ENCODE data around the gene SDCCAG8. TPM values are rescaled to one million over a fixed set of nuclear protein-coding genes. Genes with fewer than 3 reads are reported as not detected.

The SDCCAG8 gene
- total and polyA plus RNA-seq, 4 donors: 8.5 to 25.8 (median 17.5) TPM

- Histone ChIP-seq H3K27ac (ENCODE audit: low read depth in 1 of 2, low read length in 2 of 2) (no peak overlapping the region), H3K27me3 (ENCODE audit: control insufficient read depth in 4 of 4, insufficient read depth in 4 of 4, low read length in 3 of 4) (no peaks in the 10 kb centered on the region), H3K9me3 (ENCODE audit: control insufficient read depth in 4 of 4, low read length in 3 of 4) (no peaks in the 10 kb centered on the region), H3K4me3 (ENCODE audit: low read depth in 1 of 3, low read length in 3 of 3) (no peak overlapping the region), H3K9ac (ENCODE audit: low read depth in 1 of 2, low read length in 2 of 2) (no peak overlapping the region), H3K36me3 (ENCODE audit: control insufficient read depth in 4 of 4, insufficient read depth in 3 of 4, low read depth in 1 of 4, low read length in 3 of 4) (no peaks in the 10 kb centered on the region), H3K4me1 (ENCODE audit: control insufficient read depth in 4 of 4, insufficient read depth in 4 of 4, low read length in 3 of 4) (peaks cover 0 to 7% (median 2%) of the 10 kb centered on the region in 4 donors)
- no peak for DNase-seq (ENCODE audit: low spot score)
- WGBS: 91% methylated on average over 20 of the region's 20 CpGs
- no peak for TF ChIP-seq GABPA (IDR thresholded peaks at IDR 0.05 in 1 of 2, conservative IDR thresholded peaks at IDR 0.05 in 1 of 2)
- TF ChIP-seq FOXA1 (IDR thresholded peaks at IDR 0.05): no peak
- no peak for TF ChIP-seq HNF4G (IDR thresholded peaks at IDR 0.05)
- TF ChIP-seq SP1 (IDR thresholded peaks at IDR 0.05): no peak
These were observed 232.8 kb downstream of the SDCCAG8 start for GRCh38 chr1:243488459-243489157.

DNA sequence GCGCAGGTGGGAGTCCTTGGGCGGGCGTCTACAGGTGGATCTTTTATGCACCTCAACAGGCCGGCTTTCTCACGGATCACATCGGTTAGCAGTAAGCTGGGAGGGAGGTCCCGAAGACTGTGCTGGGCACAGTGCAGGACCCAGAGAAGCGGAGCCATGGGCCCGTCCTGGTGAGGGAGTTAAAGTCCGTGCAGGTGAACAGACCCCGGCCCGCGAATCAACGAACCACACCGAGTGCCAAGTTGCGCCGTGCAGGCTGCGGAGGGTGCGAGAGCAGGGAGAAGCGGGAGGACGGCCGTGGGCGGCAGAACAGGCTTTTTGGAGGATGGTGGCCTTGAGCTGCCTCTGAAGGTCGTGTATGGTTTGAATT is 233.3 kb downstream of the SDCCAG8 start:
- Histone ChIP-seq H3K4me3 (ENCODE audit: low read depth in 1 of 3, low read length in 3 of 3) (no peak overlapping the region), H3K9ac (ENCODE audit: low read depth in 1 of 2, low read length in 2 of 2) (no peak overlapping the region), H3K4me1 (ENCODE audit: control insufficient read depth in 4 of 4, insufficient read depth in 4 of 4, low read length in 3 of 4) (peaks cover 0 to 1% (median 0%) of the 10 kb centered on the region in 4 donors), H3K9me3 (ENCODE audit: control insufficient read depth in 4 of 4, low read length in 3 of 4) (no peaks in the 10 kb centered on the region), H3K27me3 (ENCODE audit: control insufficient read depth in 4 of 4, insufficient read depth in 4 of 4, low read length in 3 of 4) (no peaks in the 10 kb centered on the region), H3K36me3 (ENCODE audit: control insufficient read depth in 4 of 4, insufficient read depth in 3 of 4, low read depth in 1 of 4, low read length in 3 of 4) (no peaks in the 10 kb centered on the region), H3K27ac (ENCODE audit: low read depth in 1 of 2, low read length in 2 of 2) (no peak overlapping the region)
- no peak for TF ChIP-seq RXRA (IDR thresholded peaks at IDR 0.05)
- no peak for TF ChIP-seq HNF4G (IDR thresholded peaks at IDR 0.05)
- TF ChIP-seq NR2F2 (IDR thresholded peaks at IDR 0.05): no peak
- TF ChIP-seq YY1 (IDR thresholded peaks at IDR 0.05): no peak
- TF ChIP-seq FOXA1 (IDR thresholded peaks at IDR 0.05): no peak
- TF ChIP-seq, protein P1, sequence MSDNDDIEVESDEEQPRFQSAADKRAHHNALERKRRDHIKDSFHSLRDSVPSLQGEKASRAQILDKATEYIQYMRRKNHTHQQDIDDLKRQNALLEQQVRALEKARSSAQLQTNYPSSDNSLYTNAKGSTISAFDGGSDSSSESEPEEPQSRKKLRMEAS (IDR thresholded peaks at IDR 0.05): no peak
- TF ChIP-seq TAF1 (conservative IDR thresholded peaks at IDR 0.05): no peak
- WGBS: 97% methylated on average over 24 of the region's 24 CpGs
- DNase-seq (ENCODE audit: low spot score): no peak

DNA sequence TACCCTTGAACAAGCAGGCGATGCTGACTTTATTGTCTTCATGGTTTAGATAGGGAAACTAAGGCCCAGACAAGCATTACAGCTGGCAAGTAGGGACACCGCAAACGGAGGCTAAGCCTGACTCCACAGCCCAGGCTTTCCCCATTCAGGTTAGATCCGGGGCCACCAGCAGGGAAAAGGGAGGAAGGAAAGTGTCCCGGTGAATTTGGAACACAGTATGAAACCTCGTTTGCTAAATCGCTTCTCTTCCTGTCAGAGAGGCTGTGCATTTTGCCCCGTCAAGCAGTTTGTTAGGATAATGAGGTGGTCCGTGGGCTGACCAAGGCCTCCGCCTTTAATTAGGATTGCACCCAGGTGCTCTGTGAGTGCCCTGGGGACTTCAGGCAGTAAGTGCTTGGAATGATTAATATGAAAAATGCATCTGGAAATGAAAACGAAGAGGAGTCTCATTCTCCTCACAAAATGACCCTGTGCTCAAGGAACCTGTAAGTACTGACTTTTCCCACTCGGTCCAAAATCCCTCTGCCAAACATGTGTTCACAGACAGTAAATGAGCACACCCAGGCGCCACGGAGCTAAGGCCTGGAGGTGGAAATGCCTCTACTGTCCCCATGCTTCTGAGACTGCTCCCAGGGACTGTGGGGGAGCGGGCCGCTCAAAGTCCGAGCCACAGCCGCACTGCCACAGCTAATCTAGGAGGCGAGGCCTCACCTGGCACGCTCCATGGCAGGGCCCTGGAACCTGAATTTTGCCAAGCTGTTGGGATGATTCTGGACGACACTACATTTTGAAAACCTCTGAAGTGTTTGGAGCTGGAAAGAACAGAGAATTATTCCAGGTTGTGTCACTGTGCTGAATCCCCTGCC is 234.1 kb downstream of the SDCCAG8 start:
- Histone ChIP-seq H3K27ac (ENCODE audit: low read depth in 1 of 2, low read length in 2 of 2) (no peak overlapping the region), H3K4me1 (ENCODE audit: control insufficient read depth in 4 of 4, insufficient read depth in 4 of 4, low read length in 3 of 4) (peaks cover 0 to 2% (median 0%) of the 10 kb centered on the region in 4 donors)

More for the DNA sequence above, 234.1 kb downstream of the SDCCAG8 start:
- H3K27me3 ChIP-seq (ENCODE audit: control insufficient read depth in 4 of 4, insufficient read depth in 4 of 4, low read length in 3 of 4): no peaks in the 10 kb centered on the region
- H3K4me3 ChIP-seq (ENCODE audit: low read depth in 1 of 3, low read length in 3 of 3): no peak overlapping the region
- H3K36me3 ChIP-seq (ENCODE audit: control insufficient read depth in 4 of 4, insufficient read depth in 3 of 4, low read depth in 1 of 4, low read length in 3 of 4): no peaks in the 10 kb centered on the region
- H3K9ac ChIP-seq (ENCODE audit: low read depth in 1 of 2, low read length in 2 of 2): no peak overlapping the region
- WGBS: 91% methylated on average over 21 of the region's 21 CpGs
- no peak for TF ChIP-seq ATF3 (IDR thresholded peaks at IDR 0.05)
- TF ChIP-seq HNF4A (conservative IDR thresholded peaks at IDR 0.05): peak in 1 of 2 donors; percentile 29
- no peak for TF ChIP-seq EGR1 (IDR thresholded peaks at IDR 0.05; ENCODE audit: low read depth in 2 of 2)
- no peak for TF ChIP-seq NR2F2 (IDR thresholded peaks at IDR 0.05)
- H3K9me3 ChIP-seq (ENCODE audit: control insufficient read depth in 4 of 4, low read length in 3 of 4): no peaks in the 10 kb centered on the region
- no peak for DNase-seq (ENCODE audit: low spot score)
